Caco-2 (cell line): ENCODE results near the gene IGSF23. TPM values are rescaled to one million over a fixed set of nuclear protein-coding genes. Genes with fewer than 3 reads are reported as not detected.

ENCODE experiments used
- BruUV-seq: library from RNA; stranded (reverse); fragments of 400-500 nt; replicated peaks from 2 replicates; lab custom pipeline; 2021; lab: Mats Ljungman, UMichigan
- CTCF ChIA-PET: fragments of 300-600 bp; sonication (Branson Sonifier 250); formaldehyde crosslinking; loops from one replicate; lab custom pipeline; 2022; ENCODE audit warnings: antibody characterized with exemption; lab: Charles Lee
- POLR2A ChIA-PET: fragments of 300-600 bp; sonication (Branson Sonifier 250); formaldehyde crosslinking; loops from one replicate; lab custom pipeline; 2022; ENCODE audit warnings: antibody characterized with exemption; lab: Charles Lee
- DNase-seq, 2 experiments: peaks; one replicate each; pipeline versions ENCODE4 v3.0.0 to v3.0.0-alpha.2; 2020 to 2022
- H3K27me3 ChIP-seq: replicated peaks from 2 replicates; pipeline ENCODE4 v1.6.0; 2011; ENCODE audit warnings: low read length; ENCODE audit not compliant: control insufficient read depth, insufficient read depth
- H3K36me3 ChIP-seq: 2 replicates; pipeline ENCODE4 v1.5.1; 2011; ENCODE audit warnings: low read length; ENCODE audit not compliant: control insufficient read depth, insufficient read depth
- H3K4me1 ChIP-seq: fragments of 250-450 bp; sonication (Bioruptor Pico); 2 replicates; pipeline ENCODE4 v1.5.1; 2020; ENCODE audit warnings: mild to moderate bottlenecking
- H3K4me3 ChIP-seq: 2 replicates; pipeline ENCODE4 v1.5.1; 2011; ENCODE audit warnings: low read depth, mild to moderate bottlenecking, control low read depth, low read length
- H3K9me3 ChIP-seq: fragments of 250-450 bp; sonication (Bioruptor Pico); 2 replicates; pipeline ENCODE4 v1.5.1; 2020; ENCODE audit warnings: mild to moderate bottlenecking, moderate library complexity
- H3K27ac Mint-ChIP-seq: one replicate; pipeline ENCODE4 v1.8.0; 2022; ENCODE audit warnings: mixed read lengths; ENCODE audit not compliant: unreplicated experiment
- H3K27me3 Mint-ChIP-seq: one replicate; pipeline ENCODE4 v1.8.0; 2022; ENCODE audit warnings: mixed read lengths; ENCODE audit not compliant: insufficient read depth, unreplicated experiment
- H3K36me3 Mint-ChIP-seq: one replicate; pipeline ENCODE4 v1.8.0; 2022; ENCODE audit warnings: mild to moderate bottlenecking, mixed read lengths; ENCODE audit not compliant: insufficient read depth, unreplicated experiment
- H3K4me1 Mint-ChIP-seq: one replicate; pipeline ENCODE4 v1.8.0; 2022; ENCODE audit warnings: low read depth, mixed read lengths; ENCODE audit not compliant: unreplicated experiment
- H3K4me3 Mint-ChIP-seq: one replicate; pipeline ENCODE4 v1.8.0; 2022; ENCODE audit warnings: mild to moderate bottlenecking, moderate library complexity, mixed read lengths; ENCODE audit not compliant: unreplicated experiment
- H3K9me3 Mint-ChIP-seq: one replicate; pipeline ENCODE4 v1.8.0; 2022; ENCODE audit warnings: mixed read lengths; ENCODE audit not compliant: unreplicated experiment
- intact Hi-C: fragments of 100-400 bp; cut with micrococcal nuclease; formaldehyde crosslinking; loops from one replicate; pipeline ENCODE4 v1.10.0; 2022; ENCODE audit not compliant: unreplicated experiment
- total RNA-seq: library from RNA; stranded (reverse); gene quantifications from 2 replicates; pipeline ENCODE4 v1.2.3, GENCODE V29; 2022
- TF ChIP-seq, protein P1 (sequence below), 2 experiments: fragments of 200-600 bp in 1 of 2; IDR thresholded peaks; 1 replicate in 1 of 2; 2 replicates in 1 of 2; pipeline versions ENCODE4 v1.5.1 to v1.8.0; 2011 to 2022; ENCODE audit warnings: antibody characterized with exemption in 1 of 2, control low read depth in 1 of 2, inconsistent platforms in 1 of 2, low read depth in 1 of 2, low read length in 1 of 2, mild to moderate bottlenecking in 1 of 2, moderate library complexity in 1 of 2; ENCODE audit not compliant: insufficient read depth in 1 of 2, severe bottlenecking in 1 of 2, unreplicated experiment in 1 of 2

IGSF23 gene
- total RNA-seq, 1 experiment from 2014 or later, result 3.9 TPM

DNA sequence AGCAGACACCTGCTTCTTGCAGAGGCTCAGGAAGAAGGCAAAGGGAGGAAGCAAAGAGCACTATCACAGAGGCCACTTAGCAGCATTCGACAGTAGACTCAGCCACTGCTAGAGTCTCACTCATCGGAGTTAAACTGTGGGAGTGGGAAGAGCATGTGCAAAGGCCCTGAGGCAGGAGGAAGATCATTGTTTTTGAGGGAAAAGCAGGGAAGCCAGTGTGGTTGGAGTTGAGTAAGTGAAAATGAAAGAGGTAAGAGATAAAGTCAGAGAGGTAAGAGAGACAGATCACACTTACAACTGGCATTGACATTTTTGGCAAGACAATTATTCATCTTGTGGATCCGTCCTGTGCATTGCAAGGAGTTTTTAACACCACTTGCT is 42.8 kb upstream of the IGSF23 start:
- H3K27ac Mint-ChIP-seq, result no peak overlapping the region
- TF ChIP-seq, protein P1, sequence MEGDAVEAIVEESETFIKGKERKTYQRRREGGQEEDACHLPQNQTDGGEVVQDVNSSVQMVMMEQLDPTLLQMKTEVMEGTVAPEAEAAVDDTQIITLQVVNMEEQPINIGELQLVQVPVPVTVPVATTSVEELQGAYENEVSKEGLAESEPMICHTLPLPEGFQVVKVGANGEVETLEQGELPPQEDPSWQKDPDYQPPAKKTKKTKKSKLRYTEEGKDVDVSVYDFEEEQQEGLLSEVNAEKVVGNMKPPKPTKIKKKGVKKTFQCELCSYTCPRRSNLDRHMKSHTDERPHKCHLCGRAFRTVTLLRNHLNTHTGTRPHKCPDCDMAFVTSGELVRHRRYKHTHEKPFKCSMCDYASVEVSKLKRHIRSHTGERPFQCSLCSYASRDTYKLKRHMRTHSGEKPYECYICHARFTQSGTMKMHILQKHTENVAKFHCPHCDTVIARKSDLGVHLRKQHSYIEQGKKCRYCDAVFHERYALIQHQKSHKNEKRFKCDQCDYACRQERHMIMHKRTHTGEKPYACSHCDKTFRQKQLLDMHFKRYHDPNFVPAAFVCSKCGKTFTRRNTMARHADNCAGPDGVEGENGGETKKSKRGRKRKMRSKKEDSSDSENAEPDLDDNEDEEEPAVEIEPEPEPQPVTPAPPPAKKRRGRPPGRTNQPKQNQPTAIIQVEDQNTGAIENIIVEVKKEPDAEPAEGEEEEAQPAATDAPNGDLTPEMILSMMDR (IDR thresholded peaks at IDR 0.05; ENCODE audit: insufficient read depth in 1 of 2, low read depth in 1 of 2, low read length in 1 of 2, severe bottlenecking in 1 of 2, unreplicated experiment in 1 of 2), result no peak
- Histone ChIP-seq H3K27me3 (no peaks in the 10 kb centered on the region), H3K4me1 (peaks cover 40% of the 10 kb centered on the region), H3K36me3 (no peaks in the 10 kb centered on the region), H3K9me3 (no peaks in the 10 kb centered on the region), H3K4me3 (no peak overlapping the region)
- intact Hi-C loops, result loop anchor here (5.0 kb wide), 1 partner anchor 58 kb away; no protein-coding TSS in a partner anchor
- H3K36me3 Mint-ChIP-seq, result no peaks in the 10 kb centered on the region
- H3K4me3 Mint-ChIP-seq, result no peak overlapping the region
- no peaks in the 10 kb centered on the region for H3K27me3 Mint-ChIP-seq
- DNase-seq, result no peak
- BruUV-seq, result no TSS peak
- no peaks in the 10 kb centered on the region for H3K9me3 Mint-ChIP-seq
- ChIA-PET POLR2A (interaction anchor here (0.6 kb wide), 1 partner anchor 87 kb away, joined by 3 read pairs; no protein-coding TSS in a partner anchor), CTCF (interaction anchor here (0.6 to 2.4 kb wide), 26 partner anchors 13 to 275 kb away, joined by 3 to 34 read pairs (median 4); partner anchors contain the start of genes CBLC, NECTIN2 and PVR)
- peaks cover 43% of the 10 kb centered on the region for H3K4me1 Mint-ChIP-seq

DNA sequence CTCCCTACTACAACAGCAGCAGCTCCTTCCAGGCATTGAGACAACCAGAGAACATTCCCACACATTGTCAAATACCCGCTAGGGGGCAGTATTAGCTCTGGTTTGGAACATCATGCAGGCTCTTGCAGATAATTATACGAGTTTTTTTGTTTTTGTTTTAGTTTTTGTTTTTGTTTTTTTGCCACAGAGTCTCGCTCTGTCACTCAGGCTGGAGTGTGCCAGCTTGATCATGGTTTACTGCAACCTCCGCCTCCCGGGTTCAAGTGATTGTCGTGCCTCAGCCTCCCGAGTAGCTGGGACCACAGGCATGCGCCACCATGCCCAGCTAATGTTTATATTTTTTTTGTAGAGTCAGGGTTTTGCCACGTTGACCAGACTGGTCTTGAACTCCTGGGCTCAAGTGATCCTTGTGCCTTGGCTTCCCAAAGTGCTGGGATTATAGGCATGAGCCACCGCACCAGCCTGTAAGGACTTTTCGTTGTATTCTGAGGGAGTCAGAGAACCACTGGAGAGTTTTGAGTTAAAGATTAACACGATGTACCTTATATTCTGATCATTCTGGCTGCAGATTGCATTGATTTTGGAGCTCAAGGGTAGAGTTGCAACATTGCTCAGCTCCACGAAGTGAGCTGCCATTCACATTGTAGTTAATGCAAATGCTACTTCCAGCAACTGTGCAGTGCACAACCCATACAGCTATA is 42.2 kb upstream of the IGSF23 start:
- Mint-ChIP-seq H3K27ac (no peak overlapping the region), H3K4me3 (no peak overlapping the region), H3K4me1 (peaks cover 43% of the 10 kb centered on the region), H3K9me3 (no peaks in the 10 kb centered on the region), H3K36me3 (no peaks in the 10 kb centered on the region), H3K27me3 (no peaks in the 10 kb centered on the region)
- Histone ChIP-seq H3K4me3 (no peak overlapping the region), H3K36me3 (no peaks in the 10 kb centered on the region), H3K9me3 (no peaks in the 10 kb centered on the region), H3K4me1 (peaks cover 40% of the 10 kb centered on the region), H3K27me3 (no peaks in the 10 kb centered on the region)
- TF ChIP-seq, protein P1 (IDR thresholded peaks at IDR 0.05; ENCODE audit: insufficient read depth in 1 of 2, low read depth in 1 of 2, low read length in 1 of 2, severe bottlenecking in 1 of 2, unreplicated experiment in 1 of 2), result peak; percentile 57 to 70
- no TSS peak for BruUV-seq
- peak; percentile 73 to 83 for DNase-seq
- ChIA-PET CTCF (interaction anchor here (0.6 to 2.4 kb wide), 29 partner anchors 12 to 275 kb away, joined by 3 to 34 read pairs (median 4); partner anchors contain the start of genes CBLC, NECTIN2 and PVR), POLR2A (interaction anchor here (0.6 kb wide), 1 partner anchor 86 kb away, joined by 3 read pairs; no protein-coding TSS in a partner anchor)
- intact Hi-C loops, result loop anchor here (5.0 kb wide), 1 partner anchor 59 kb away; no protein-coding TSS in a partner anchor

DNA sequence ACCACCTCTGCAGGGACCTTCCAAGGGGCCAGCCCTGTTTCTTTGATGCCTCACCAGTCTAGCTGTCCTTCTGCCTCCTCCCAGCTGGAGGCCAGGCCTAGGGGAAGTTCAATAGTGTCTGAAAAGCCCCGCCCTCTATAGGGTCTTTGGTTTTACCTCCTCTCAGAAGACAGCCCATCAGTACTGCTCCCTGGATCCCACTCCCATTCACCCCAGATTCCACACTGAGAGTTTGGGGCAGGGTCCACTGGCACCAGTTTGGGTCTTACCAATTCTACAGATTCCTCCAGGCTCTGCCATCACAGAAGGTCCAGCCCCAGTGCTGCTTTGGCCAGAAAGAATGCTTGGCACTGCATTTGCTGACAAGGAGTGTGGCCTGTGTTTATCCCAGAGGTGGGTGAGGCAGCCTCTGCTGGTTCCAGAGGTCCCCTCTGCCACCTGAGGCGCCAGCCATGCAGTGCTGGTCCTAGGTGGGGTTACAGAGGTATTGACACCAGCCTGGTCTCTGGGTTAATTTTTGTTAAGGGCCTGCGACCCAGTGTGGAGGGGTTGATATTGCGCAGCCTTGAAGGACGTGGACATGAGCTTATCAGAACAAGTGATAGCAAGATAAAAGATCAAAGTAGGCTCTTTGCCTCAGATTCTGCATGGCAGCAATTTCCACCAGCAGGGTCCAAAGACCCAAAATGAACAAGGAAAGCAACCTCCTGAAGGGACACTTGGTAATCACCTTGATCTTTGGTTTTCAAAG is 41.4 kb upstream of the IGSF23 start:
- intact Hi-C loops, result loop anchor here (1.0 to 5.0 kb wide), 2 partner anchors 60 to 198 kb away; no protein-coding TSS in a partner anchor
- Mint-ChIP-seq H3K9me3 (no peaks in the 10 kb centered on the region), H3K4me3 (peak overlapping the region; percentile 16), H3K4me1 (peaks cover 39% of the 10 kb centered on the region), H3K27ac (no peak overlapping the region), H3K27me3 (no peaks in the 10 kb centered on the region), H3K36me3 (no peaks in the 10 kb centered on the region)
- Histone ChIP-seq H3K4me1 (peaks cover 36% of the 10 kb centered on the region), H3K4me3 (no peak overlapping the region), H3K27me3 (no peaks in the 10 kb centered on the region), H3K36me3 (no peaks in the 10 kb centered on the region), H3K9me3 (no peaks in the 10 kb centered on the region)
- BruUV-seq, result no TSS peak
- DNase-seq, result peak; percentile 52 to 65
- TF ChIP-seq, protein P1 (IDR thresholded peaks at IDR 0.05; ENCODE audit: insufficient read depth in 1 of 2, low read depth in 1 of 2, low read length in 1 of 2, severe bottlenecking in 1 of 2, unreplicated experiment in 1 of 2), result no peak
- ChIA-PET POLR2A (interaction anchor here (0.5 to 0.6 kb wide), 2 partner anchors 101 to 402 kb away, joined by 3 read pairs; no protein-coding TSS in a partner anchor), CTCF (interaction anchor here (0.5 to 2.4 kb wide), 15 partner anchors 11 to 198 kb away, joined by 3 to 34 read pairs (median 7); partner anchors contain the start of genes PVR and ZNF180)
